HepG2 (cell line): ENCODE results near the gene STARD10. TPM values are rescaled to one million over a fixed set of nuclear protein-coding genes. Genes with fewer than 3 reads are reported as not detected.

Experiments
- CENPX ChIP-seq: sonication (generic); formaldehyde crosslinking; IDR thresholded peaks from 2 replicates; pipeline ENCODE4 v1.9.0; 2021; ENCODE audit warnings: mild to moderate bottlenecking, missing genetic modification reagents, moderate library complexity
- CTCF ChIP-seq: sonication (generic); formaldehyde crosslinking; IDR thresholded peaks from 2 replicates; pipeline ENCODE4 v1.5.0; 2020; ENCODE audit warnings: mild to moderate bottlenecking, missing genetic modification reagents, moderate library complexity
- DMAP1 ChIP-seq: IDR thresholded peaks from 2 replicates; pipeline ENCODE4 v1.6.1; 2016
- ESRRA ChIP-seq: sonication (generic); formaldehyde crosslinking; IDR thresholded peaks from 2 replicates; pipeline ENCODE4 v1.5.1; 2020; ENCODE audit warnings: mild to moderate bottlenecking, low read depth, missing genetic modification reagents
- FOSL1 ChIP-seq: sonication (generic); formaldehyde crosslinking; IDR thresholded peaks from 2 replicates; pipeline ENCODE4 v1.9.0; 2021; ENCODE audit warnings: missing genetic modification reagents, borderline replicate concordance
- FOSL2 ChIP-seq: sonication (generic); formaldehyde crosslinking; IDR thresholded peaks from 2 replicates; pipeline ENCODE4 v1.4.0; 2020; ENCODE audit warnings: missing genetic modification reagents
- HINFP ChIP-seq: sonication (generic); formaldehyde crosslinking; IDR thresholded peaks from 2 replicates; pipeline ENCODE4 v1.4.0; 2020; ENCODE audit warnings: low read depth, mild to moderate bottlenecking, missing genetic modification reagents
- HNF1A ChIP-seq, 2 experiments: sonication (generic) in 1 of 2; formaldehyde crosslinking in 1 of 2; IDR thresholded peaks; 2 replicates each; pipeline versions ENCODE4 v1.4.0 to v1.6.1; 2016 to 2020; ENCODE audit warnings: borderline replicate concordance in 1 of 2, low read depth in 1 of 2, mild to moderate bottlenecking in 1 of 2, missing genetic modification reagents in 1 of 2
- KLF13 ChIP-seq: sonication (generic); formaldehyde crosslinking; IDR thresholded peaks from 2 replicates; pipeline ENCODE4 v1.4.0; 2020; ENCODE audit warnings: mild to moderate bottlenecking, missing genetic modification reagents
- KLF15 ChIP-seq: sonication (generic); formaldehyde crosslinking; IDR thresholded peaks from 2 replicates; pipeline ENCODE4 v1.8.1; 2023; ENCODE audit warnings: borderline replicate concordance, mild to moderate bottlenecking, inconsistent platforms, missing genetic modification reagents, mixed read lengths
- MTA3 ChIP-seq: sonication (generic); formaldehyde crosslinking; IDR thresholded peaks from 2 replicates; pipeline ENCODE4 v1.4.0; 2020; ENCODE audit warnings: missing genetic modification reagents
- MYC ChIP-seq: sonication (generic); formaldehyde crosslinking; IDR thresholded peaks from 2 replicates; pipeline ENCODE4 v1.9.0; 2021; ENCODE audit warnings: missing genetic modification reagents, borderline replicate concordance
- NRL ChIP-seq: sonication (generic); formaldehyde crosslinking; IDR thresholded peaks from 2 replicates; pipeline ENCODE4 v1.5.0; 2020; ENCODE audit warnings: missing genetic modification reagents, mild to moderate bottlenecking, moderate library complexity, borderline replicate concordance
- PHF8 ChIP-seq: sonication (generic); formaldehyde crosslinking; IDR thresholded peaks from 2 replicates; pipeline ENCODE4 v1.5.0; 2020; ENCODE audit warnings: missing genetic modification reagents
- RARG ChIP-seq: sonication (generic); formaldehyde crosslinking; IDR thresholded peaks from 2 replicates; pipeline ENCODE4 v1.4.0; 2020; ENCODE audit warnings: low read depth, mild to moderate bottlenecking, missing genetic modification reagents
- SMARCC2 ChIP-seq: fragments of 450-650 bp; IDR thresholded peaks from 2 replicates; pipeline ENCODE4 v1.6.1; 2017; ENCODE audit warnings: antibody characterized with exemption, mild to moderate bottlenecking
- ZNF143 ChIP-seq: sonication (generic); formaldehyde crosslinking; IDR thresholded peaks from 2 replicates; pipeline ENCODE4 v1.4.0; 2020; ENCODE audit warnings: missing genetic modification reagents
- ZNF251 ChIP-seq: sonication (generic); formaldehyde crosslinking; IDR thresholded peaks from 2 replicates; pipeline ENCODE4 v1.9.0; 2021; ENCODE audit warnings: mild to moderate bottlenecking, missing genetic modification reagents
- ZNF256 ChIP-seq: sonication (generic); formaldehyde crosslinking; conservative IDR thresholded peaks from 2 replicates; pipeline ENCODE4 v1.4.0; 2020; ENCODE audit warnings: missing genetic modification reagents
- ZNF350 ChIP-seq: sonication (generic); formaldehyde crosslinking; IDR thresholded peaks from 2 replicates; pipeline ENCODE4 v1.4.0; 2020; ENCODE audit warnings: mild to moderate bottlenecking, low read depth, missing genetic modification reagents, borderline replicate concordance
- ZNF780A ChIP-seq: sonication (generic); formaldehyde crosslinking; IDR thresholded peaks from 2 replicates; pipeline ENCODE4 v1.8.0; 2022; ENCODE audit warnings: mild to moderate bottlenecking, missing genetic modification reagents, moderate library complexity
- polyA plus RNA-seq, 8 experiments: library from polyadenylated mRNA; depleted of rRNA in 3 of 8; stranded (reverse) in 7 of 8; unstranded in 1 of 8; fragments of >200 nt; fragmentation: Illumina TruSeq in 4 of 8; extraction: Trizol in 4 of 8; gene quantifications; 2 replicates each; pipeline versions ENCODE4 v1.2.1 to v1.2.3, GENCODE V29; 2011 to 2016; ENCODE audit warnings: low read depth in 4 of 8, missing spikeins in 1 of 8, mixed read lengths in 1 of 8; ENCODE audit not compliant: insufficient read depth in 1 of 8
- total RNA-seq, 5 experiments: library from RNA; depleted of rRNA; stranded (reverse); fragments of >200 nt; fragmentation: Illumina TruSeq; extraction: Trizol; gene quantifications; 2 replicates each; pipeline ENCODE4 v1.2.3, GENCODE V29; 2016; ENCODE audit warnings: low read depth in 1 of 5

The STARD10 gene
- total and polyA plus RNA-seq, 2 of the 13 experiments (the other 11 are each of a cell fraction or from before 2014, with no cell fraction given) = 260 to 341 TPM

- TF ChIP-seq MTA3 (CRISPR knock-in tag) = no peak
- 0 out of 2 replicates have a peak, but pooled peaks have one; percentile 8 for TF ChIP-seq ZNF256
- TF ChIP-seq DMAP1 = peak; percentile 50; the same call in 1 of the 2 replicates
- peak; percentile 54; the same call in 1 of the 2 replicates for TF ChIP-seq NRL (CRISPR knock-in tag)
- no peak for TF ChIP-seq ZNF780A
- peak; percentile 95 for TF ChIP-seq CTCF (CRISPR knock-in tag)
- TF ChIP-seq MYC (CRISPR knock-in tag) = peak; percentile 68; the same call in 1 of the 2 replicates
- no peak; the same call in 1 of the 2 replicates for TF ChIP-seq KLF15 (CRISPR knock-in tag)
- TF ChIP-seq RARG (CRISPR knock-in tag) = no peak
- TF ChIP-seq ZNF143 = peak; percentile 93
- no peak for TF ChIP-seq CENPX (CRISPR knock-in tag)
- peak; percentile 74; the same call in 1 of the 2 replicates for TF ChIP-seq HINFP
- TF ChIP-seq ZNF350 (CRISPR knock-in tag) = peak; percentile 89; the same call in 1 of the 2 replicates
- TF ChIP-seq KLF13 = peak; percentile 33; the same call in 1 of the 2 replicates
- peak; percentile 20 for TF ChIP-seq FOSL2 (CRISPR knock-in tag)
- TF ChIP-seq FOSL1 (CRISPR knock-in tag) = no peak
- TF ChIP-seq PHF8 = peak; percentile 74
- TF ChIP-seq ZNF251 (CRISPR knock-in tag) = no peak
- no peak for TF ChIP-seq SMARCC2
- TF ChIP-seq ESRRA (CRISPR knock-in tag) = 0 out of 2 replicates have a peak, but pooled peaks have one; percentile 13
- TF ChIP-seq HNF1A (IDR thresholded peaks at IDR 0.05; ENCODE audit: low read depth) = no peak
- peak; percentile 59; the same call in 1 of the 2 replicates for TF ChIP-seq HNF1A (CRISPR knock-in tag; IDR thresholded peaks at IDR 0.05; ENCODE audit: borderline replicate concordance)
These were observed at the start of gene STARD10 (continued) for GRCh38 chr11:72793425-72794367.
